GM19351 (cell line): ENCODE results near the gene CDH13.

Source experiments
- ATAC-seq: cut with Tn5 transposase; IDR thresholded peaks from one replicate; pipeline ENCODE4 v1.9.1; 2021; ENCODE audit warnings: mild to moderate bottlenecking, moderate library complexity; ENCODE audit not compliant: unreplicated experiment

The CDH13 gene

DNA sequence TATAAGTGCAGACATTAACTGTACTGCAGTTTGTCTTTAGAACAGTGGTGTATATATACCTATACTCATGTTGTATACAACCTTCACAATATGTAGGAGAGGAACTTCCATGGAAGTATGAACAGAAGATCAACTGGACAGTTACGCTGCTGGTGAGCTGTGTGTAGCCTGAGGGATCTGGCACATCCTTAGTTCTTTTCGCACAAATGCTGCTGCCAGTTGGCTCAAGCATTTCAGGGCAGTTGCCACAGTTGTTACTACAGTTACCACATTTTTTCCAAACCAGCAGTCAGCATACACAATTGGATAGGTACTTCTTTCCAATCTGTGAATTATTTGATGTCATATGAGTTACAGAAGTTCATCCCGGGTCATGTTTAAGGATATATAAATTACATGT is 641.4 kb downstream of the CDH13 start:
- ATAC-seq: no peak

DNA sequence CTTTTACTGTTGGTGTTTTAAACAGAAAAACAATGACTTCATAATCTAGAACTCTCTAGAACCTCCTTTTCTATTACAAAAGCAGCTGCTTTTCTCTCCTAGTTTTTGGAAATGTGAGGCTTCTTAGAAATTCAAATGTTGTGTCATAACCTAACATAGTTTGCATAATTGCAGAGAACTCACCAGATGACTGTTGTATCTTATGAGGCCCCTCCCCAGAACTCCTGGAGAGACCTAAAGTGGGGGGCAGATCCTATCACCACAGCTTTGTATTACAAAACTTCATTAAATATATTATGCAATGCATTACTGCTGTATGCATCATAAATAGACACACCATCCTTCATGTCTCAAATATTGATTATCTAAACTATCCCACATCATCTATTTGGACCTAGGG is 642.3 kb downstream of the CDH13 start:
- no peak for ATAC-seq

- ATAC-seq: no peak
These were observed 642.8 kb downstream of the CDH13 start for GRCh38 chr16:83269541-83269940.

DNA sequence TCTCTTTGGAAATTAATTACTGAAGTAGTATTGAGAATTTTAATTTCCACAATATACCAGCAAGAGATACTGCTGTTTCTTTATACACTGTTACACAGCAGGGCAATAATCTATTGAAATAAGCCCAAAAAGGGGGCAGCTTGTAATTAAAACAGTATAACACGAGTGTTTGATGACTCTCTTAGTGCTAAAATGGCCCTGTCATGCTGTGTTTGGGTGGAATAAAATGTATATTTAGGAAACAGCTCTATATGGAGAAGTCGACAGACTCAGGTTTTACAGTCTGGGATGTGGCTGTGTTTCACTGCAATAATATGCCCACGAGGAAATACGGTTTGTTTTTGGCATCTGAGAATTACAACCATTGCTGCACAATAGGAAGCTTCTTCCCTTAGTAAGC is 643.3 kb downstream of the CDH13 start:
- ATAC-seq: no peak

GRCh38 chr16:83270640-83271039 is 643.9 kb downstream of the CDH13 start:
- no peak for ATAC-seq

DNA sequence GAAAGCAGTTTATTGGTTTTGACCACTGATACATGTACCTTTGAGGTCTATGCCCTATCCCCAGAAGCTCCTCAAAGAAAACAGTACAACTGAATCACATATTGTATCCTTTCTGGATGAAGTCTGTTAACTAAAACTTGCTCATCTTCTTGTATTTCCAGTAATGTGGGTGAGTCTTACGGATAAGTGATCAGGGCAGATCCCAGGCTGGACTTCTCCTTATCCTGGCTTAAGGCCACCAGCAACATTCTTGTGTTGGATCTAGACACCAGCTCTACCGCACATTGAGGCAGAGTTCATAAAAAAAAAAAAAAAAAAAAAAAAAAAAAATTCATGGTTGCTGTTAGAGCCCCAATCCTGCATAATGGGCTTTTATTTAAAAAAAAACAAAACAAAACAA is 644.4 kb downstream of the CDH13 start:
- ATAC-seq: no peak

GRCh38 chr16:83271970-83272575 is 645.3 kb downstream of the CDH13 start:
- no peak for ATAC-seq

GRCh38 chr16:83272843-83273242 is 646.1 kb downstream of the CDH13 start:
- ATAC-seq: no peak

DNA sequence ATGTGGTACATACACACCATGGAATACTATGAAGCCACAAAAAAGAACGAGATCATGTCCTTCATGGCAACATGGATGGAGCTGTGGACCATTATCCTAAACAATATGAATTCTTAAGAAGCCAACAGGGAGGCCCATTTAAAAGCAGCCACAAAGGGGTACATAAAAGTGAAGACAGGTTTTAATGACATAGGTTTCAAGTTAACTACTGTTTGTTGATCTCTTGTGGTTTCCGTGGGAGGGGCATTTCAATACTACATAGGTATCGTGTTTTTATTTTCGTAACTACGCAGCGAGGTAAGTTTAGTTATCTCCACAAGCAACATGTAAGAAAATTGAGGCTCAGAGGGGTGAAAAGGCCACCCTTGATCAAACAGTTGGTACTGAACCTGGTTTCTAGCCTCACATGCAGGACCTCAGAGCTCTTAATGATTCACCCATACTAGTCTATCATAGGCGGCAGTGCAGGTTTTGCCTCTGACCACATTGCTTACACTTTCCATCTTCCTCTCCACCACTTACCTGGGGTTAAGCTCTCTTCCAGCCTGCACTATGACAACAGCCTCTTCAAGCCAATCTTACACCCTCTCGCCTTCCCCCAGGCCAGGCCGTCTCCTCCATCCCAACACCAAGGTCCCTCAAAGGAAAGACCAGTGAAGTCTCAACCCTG is 646.9 kb downstream of the CDH13 start:
- no peak for ATAC-seq

- no peak for ATAC-seq
These were observed 652.5 kb downstream of the CDH13 start for GRCh38 chr16:83279251-83279650.

- no peak for ATAC-seq
These were observed 659.2 kb downstream of the CDH13 start for GRCh38 chr16:83285921-83286320.

GRCh38 chr16:83296505-83296904 is 669.7 kb downstream of the CDH13 start:
- ATAC-seq: no peak

- no peak for ATAC-seq
These were observed 671.8 kb downstream of the CDH13 start for GRCh38 chr16:83298541-83298940.

DNA sequence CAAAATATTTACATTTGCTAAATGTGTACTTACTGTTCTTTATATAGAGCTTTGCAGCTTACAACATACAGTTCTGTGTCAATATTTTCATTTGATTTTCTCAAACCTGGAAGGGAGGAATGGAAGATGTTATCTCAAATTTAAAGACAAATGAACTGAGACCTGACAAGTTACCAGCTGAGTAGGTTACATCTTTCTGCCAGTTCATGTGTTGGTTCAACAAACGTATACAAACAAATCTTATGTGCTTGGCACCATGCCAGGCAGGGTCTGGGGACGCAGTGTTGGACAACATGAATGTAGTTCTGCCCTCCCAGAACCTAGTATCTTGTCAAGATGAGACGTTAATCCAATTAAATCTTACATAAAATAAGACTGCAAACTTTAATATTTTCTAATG is 673.6 kb downstream of the CDH13 start:
- no peak for ATAC-seq

DNA sequence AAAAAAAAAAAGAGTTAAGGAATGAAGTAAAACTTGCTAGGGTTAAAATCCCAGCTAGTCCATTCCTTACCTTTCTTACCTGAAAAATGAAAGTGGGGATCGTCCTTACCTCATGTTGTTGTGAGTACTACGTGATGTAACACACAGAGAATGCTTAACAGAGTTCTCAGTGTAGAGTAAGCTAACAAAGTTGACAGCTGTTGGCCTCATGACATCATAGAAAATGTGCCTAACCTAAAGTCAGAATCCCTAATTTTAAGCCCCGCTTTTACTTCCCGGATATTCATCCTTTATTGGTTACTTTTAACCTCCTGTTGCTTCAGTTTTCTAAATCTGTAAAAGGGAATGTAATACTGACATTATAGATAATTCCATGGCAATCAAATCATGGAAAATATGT is 675.2 kb downstream of the CDH13 start:
- no peak for ATAC-seq

- no peak for ATAC-seq
These were observed 676.1 kb downstream of the CDH13 start for GRCh38 chr16:83302853-83303252.

DNA sequence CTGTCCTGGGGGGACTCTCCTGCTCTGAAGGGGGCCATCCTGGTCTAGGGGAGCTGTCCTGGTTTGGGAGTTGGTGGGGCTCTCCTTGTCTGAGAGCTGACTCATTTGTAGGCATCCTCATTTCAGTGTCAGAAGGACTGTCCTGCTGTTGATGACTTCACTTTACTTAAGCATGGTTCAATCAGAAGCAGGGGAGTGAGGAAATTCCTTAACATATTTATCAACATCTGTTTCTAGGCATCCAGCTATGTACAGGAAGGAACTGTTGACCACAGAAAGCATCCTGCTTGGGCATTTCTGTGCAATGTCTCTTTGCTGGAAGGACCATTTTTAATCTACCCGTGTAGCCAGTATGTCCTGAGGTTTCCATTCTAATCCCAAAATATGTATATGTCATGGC is 678.3 kb downstream of the CDH13 start:
- ATAC-seq: no peak

DNA sequence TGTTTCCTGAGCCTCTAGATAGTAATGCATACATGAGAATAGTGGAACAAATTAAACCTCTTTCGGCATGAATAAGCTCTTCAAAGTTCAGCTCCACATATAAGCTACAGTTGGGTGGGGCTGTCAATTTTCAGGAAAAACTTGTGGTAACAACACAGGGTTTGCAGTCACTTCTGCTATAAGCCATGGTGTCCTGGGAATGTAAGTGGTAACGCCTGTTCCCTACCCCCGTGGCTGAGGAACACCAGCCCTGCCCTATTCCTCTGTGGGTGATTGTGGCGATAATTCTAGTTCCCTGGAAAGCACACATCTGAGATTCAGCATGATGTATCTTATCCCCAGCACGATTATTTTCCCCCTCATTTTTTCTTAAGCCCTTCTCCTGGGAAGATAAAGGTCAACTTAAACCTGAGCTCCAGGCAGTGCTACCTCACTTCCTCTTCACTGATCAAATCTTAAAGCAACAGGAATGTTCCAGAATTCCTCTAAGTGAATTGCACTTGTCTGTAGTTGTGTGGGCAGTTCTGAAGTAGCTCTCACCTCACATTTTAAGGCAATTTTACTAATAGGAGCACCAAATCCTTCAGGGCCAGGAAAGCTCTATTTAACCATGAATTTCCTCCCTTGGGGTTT is 680.3 kb downstream of the CDH13 start:
- no peak for ATAC-seq

DNA sequence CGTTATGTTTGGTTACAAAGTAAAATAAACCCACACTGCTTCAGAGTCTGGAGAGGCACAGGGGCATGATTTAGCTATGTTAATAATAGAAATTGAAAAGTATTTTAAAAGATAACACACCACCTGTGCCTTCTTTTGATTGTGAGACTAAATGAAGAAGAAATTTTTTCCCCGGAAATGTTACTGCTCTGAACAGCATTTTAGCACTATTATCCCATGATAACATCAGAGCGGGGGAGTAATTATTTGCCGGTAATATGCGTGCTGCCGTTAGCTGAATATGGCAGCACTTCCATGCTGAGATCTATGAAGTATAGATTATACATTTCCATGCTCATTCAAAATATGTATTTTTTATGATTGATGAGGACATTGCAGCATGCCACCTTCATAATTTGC is 680.8 kb downstream of the CDH13 start:
- ATAC-seq: no peak

GRCh38 chr16:83308414-83308813 is 681.6 kb downstream of the CDH13 start:
- ATAC-seq: no peak

DNA sequence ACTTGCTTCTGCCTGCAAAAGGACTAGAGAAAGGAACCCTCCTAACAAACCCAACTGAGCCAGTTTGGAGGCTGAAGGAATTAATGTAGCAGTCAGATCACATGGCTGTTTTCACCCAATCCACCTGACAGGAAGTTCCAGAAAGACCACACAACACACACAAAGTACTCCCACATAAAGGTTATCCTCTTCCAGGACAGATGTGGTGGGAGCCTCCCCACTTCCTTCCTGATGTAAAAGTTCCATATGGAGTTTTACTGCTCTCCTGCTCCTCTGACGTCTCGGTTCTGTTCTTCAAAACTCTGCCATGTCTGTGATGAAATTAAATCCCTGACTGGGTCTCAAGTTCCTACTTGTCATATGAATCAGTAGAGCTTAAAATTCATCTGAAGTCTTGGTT is 684.0 kb downstream of the CDH13 start:
- ATAC-seq: no peak

DNA sequence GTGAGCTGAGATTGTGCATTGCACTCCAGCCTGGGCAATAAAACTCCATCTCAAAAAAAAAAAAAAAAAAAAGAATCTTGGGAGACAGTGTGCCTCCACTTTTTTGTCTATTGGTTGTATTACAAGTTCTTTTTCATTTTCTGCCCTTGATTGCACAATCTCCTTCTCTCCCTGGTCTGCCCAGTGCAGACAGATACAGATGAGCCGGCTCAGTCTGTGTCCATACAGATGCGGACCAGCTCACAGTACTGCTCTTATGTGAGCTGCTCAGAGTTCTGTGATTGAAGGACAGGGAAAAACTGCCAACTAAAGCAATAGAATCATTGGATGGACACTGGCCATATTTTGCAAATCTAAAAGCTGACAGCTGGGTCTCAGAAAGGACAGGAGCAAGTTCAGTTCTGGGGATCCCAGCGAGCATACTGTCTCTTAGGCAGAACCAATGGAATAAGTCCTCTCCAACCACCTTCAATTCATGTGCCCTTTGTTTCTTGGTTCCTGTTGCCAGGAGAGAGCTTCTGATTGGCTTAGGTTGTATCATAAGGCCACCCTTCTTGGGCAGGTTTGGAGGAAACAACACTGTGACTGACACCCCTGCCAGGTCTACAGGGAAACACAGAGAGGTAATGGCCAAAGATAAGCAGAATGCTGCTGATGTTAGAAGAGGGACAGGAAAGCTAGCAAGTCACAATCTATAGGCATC is 685.4 kb downstream of the CDH13 start:
- ATAC-seq: no peak
